ENCODE measurements around the gene BAHCC1.

The BAHCC1 gene

GRCh38 chr17:81461607-81462500, 66.6 kb downstream of the BAHCC1 start:
- no peak for DNase-seq (ENCODE audit: low read depth)

GRCh38 chr17:81462506-81463125, 67.4 kb downstream of the BAHCC1 start:
- DNase-seq (ENCODE audit: low read depth): no peak

- no peak for DNase-seq (ENCODE audit: low read depth)
Observed at GRCh38 chr17:81463506-81463905, 68.2 kb downstream of the BAHCC1 start.

GRCh38 chr17:81464586-81464985, 69.3 kb downstream of the BAHCC1 start:
- no peak for DNase-seq (ENCODE audit: low read depth)

- no peak for DNase-seq (ENCODE audit: low read depth)
Observed at GRCh38 chr17:81465910-81466309, 70.7 kb downstream of the BAHCC1 start.

- no peak for DNase-seq (ENCODE audit: low read depth)
Observed at GRCh38 chr17:81466564-81467472, 71.6 kb downstream of the BAHCC1 start.

- DNase-seq (ENCODE audit: low read depth): no peak
Observed at GRCh38 chr17:81468111-81468769, 73.0 kb downstream of the BAHCC1 start.

- no peak for DNase-seq (ENCODE audit: low read depth)
Observed at GRCh38 chr17:81468770-81469121, 73.5 kb downstream of the BAHCC1 start.

GRCh38 chr17:81469266-81469665, 74.0 kb downstream of the BAHCC1 start:
- no peak for DNase-seq (ENCODE audit: low read depth)

- DNase-seq (ENCODE audit: low read depth): no peak
Observed at GRCh38 chr17:81470270-81470943, 75.2 kb downstream of the BAHCC1 start.

- no peak for DNase-seq (ENCODE audit: low read depth)
Observed at GRCh38 chr17:81470944-81471817, 75.9 kb downstream of the BAHCC1 start.

GRCh38 chr17:81471818-81472456, 76.7 kb downstream of the BAHCC1 start:
- no peak for DNase-seq (ENCODE audit: low read depth)

GRCh38 chr17:81473019-81473418, 77.8 kb downstream of the BAHCC1 start:
- DNase-seq (ENCODE audit: low read depth): no peak

- DNase-seq (ENCODE audit: low read depth): no peak
Observed at GRCh38 chr17:81474958-81475357, 79.7 kb downstream of the BAHCC1 start.

- no peak for DNase-seq (ENCODE audit: low read depth)
Observed at GRCh38 chr17:81476097-81476496, 80.8 kb downstream of the BAHCC1 start.

GRCh38 chr17:81476635-81477034, 81.4 kb downstream of the BAHCC1 start:
- DNase-seq (ENCODE audit: low read depth): no peak

- DNase-seq (ENCODE audit: low read depth): no peak
Observed at GRCh38 chr17:81477173-81477572, 81.9 kb downstream of the BAHCC1 start.

GRCh38 chr17:81478119-81478518, 82.9 kb downstream of the BAHCC1 start:
- DNase-seq (ENCODE audit: low read depth): no peak

GRCh38 chr17:81479175-81480071, 84.2 kb downstream of the BAHCC1 start:
- DNase-seq (ENCODE audit: low read depth): no peak

Data from stimulated activated CD8-positive, alpha-beta memory T cell treated with anti-CD3 and anti-CD28 coated beads, Interleukin-12 subunit alpha, Interleukin-12 subunit beta, amount 100 ng/mL, for 1 hour (primary cell).